ENCODE results near the gene ATN1.

The ATN1 gene

DNA sequence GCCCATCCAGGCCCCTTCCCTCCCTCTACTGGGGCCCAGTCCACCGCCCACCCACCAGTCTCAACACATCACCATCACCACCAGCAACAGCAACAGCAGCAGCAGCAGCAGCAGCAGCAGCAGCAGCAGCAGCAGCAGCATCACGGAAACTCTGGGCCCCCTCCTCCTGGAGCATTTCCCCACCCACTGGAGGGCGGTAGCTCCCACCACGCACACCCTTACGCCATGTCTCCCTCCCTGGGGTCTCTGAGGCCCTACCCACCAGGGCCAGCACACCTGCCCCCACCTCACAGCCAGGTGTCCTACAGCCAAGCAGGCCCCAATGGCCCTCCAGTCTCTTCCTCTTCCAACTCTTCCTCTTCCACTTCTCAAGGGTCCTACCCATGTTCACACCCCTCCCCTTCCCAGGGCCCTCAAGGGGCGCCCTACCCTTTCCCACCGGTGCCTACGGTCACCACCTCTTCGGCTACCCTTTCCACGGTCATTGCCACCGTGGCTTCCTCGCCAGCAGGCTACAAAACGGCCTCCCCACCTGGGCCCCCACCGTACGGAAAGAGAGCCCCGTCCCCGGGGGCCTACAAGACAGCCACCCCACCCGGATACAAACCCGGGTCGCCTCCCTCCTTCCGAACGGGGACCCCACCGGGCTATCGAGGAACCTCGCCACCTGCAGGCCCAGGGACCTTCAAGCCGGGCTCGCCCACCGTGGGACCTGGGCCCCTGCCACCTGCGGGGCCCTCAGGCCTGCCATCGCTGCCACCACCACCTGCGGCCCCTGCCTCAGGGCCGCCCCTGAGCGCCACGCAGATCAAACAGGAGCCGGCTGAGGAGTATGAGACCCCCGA, 9.1 kb downstream of the ATN1 start (continued):
- TF ChIP-seq ZBTB1 (tag by site-specific recombination; IDR thresholded peaks at IDR 0.05): 0 out of 2 replicates have a peak, but pooled peaks have one; percentile 9
- TF ChIP-seq ZBTB48 (tag by site-specific recombination; IDR thresholded peaks at IDR 0.05): 0 out of 2 replicates have a peak, but pooled peaks have one; percentile 42
- TF ChIP-seq ZNF302 (tag by site-specific recombination; IDR thresholded peaks at IDR 0.05; ENCODE audit: low read depth): no peak
- TF ChIP-seq, protein P1, sequence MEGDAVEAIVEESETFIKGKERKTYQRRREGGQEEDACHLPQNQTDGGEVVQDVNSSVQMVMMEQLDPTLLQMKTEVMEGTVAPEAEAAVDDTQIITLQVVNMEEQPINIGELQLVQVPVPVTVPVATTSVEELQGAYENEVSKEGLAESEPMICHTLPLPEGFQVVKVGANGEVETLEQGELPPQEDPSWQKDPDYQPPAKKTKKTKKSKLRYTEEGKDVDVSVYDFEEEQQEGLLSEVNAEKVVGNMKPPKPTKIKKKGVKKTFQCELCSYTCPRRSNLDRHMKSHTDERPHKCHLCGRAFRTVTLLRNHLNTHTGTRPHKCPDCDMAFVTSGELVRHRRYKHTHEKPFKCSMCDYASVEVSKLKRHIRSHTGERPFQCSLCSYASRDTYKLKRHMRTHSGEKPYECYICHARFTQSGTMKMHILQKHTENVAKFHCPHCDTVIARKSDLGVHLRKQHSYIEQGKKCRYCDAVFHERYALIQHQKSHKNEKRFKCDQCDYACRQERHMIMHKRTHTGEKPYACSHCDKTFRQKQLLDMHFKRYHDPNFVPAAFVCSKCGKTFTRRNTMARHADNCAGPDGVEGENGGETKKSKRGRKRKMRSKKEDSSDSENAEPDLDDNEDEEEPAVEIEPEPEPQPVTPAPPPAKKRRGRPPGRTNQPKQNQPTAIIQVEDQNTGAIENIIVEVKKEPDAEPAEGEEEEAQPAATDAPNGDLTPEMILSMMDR (tag by site-specific recombination; IDR thresholded peaks at IDR 0.05): peak; percentile 79
- TF ChIP-seq ZFHX2 (tag by site-specific recombination; conservative IDR thresholded peaks at IDR 0.05): peak; percentile 92
- TF ChIP-seq ZNF24 (tag by site-specific recombination; IDR thresholded peaks at IDR 0.05): no peak
- no peak for TF ChIP-seq ZSCAN23 (tag by site-specific recombination; IDR thresholded peaks at IDR 0.05)
- TF ChIP-seq ZNF404 (tag by site-specific recombination; IDR thresholded peaks at IDR 0.05): no peak
- peak; percentile 75 for TF ChIP-seq SCRT2 (tag by site-specific recombination; IDR thresholded peaks at IDR 0.05)

DNA sequence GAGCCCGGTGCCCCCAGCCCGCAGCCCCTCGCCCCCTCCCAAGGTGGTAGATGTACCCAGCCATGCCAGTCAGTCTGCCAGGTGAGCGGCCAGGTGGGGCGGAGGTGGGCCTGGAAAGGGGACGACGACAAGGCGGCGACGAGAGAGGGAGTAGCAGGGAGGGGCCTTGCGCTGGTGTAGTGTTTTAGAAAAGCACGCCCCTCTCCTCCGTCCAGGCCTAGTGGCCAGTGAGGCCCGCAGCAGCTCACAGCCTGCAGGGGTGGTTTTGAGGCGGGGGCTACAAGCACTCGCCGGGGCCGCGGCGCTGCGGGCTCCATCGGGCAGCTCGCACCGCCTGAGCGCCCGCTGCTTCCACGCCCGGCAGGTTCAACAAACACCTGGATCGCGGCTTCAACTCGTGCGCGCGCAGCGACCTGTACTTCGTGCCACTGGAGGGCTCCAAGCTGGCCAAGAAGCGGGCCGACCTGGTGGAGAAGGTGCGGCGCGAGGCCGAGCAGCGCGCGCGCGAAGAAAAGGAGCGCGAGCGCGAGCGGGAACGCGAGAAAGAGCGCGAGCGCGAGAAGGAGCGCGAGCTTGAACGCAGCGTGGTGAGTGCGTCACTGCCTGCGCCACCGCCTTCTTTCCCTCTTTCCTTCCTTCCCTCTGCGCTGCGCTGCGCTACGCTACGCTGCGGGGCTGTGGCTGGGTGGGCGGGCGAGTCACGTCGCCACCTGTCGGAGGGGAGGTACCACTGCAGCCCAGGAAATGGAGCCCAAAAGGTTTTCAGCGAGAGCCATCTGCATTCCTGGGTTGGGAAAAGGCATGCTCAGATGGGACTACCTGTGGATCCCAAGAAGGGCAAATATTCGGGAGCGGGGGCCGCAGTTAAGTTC, 10.0 kb downstream of the ATN1 start:
- CTCF ChIA-PET: interaction anchor here (0.5 to 4.9 kb wide), 23 partner anchors 8 to 453 kb away, joined by 3 to 53 read pairs (median 4); partner anchors contain the start of genes CDCA3, SPSB2, TPI1 and USP5
- peaks cover 6% of the 10 kb centered on the region for H3K4me1 ChIP-seq (ENCODE audit: control insufficient read depth, insufficient read depth, low read length)
- H3K9me3 ChIP-seq (ENCODE audit: control insufficient read depth, insufficient read depth, low read depth, low read length): no peaks in the 10 kb centered on the region
- POLR2A ChIA-PET: interaction anchor here (0.9 to 4.1 kb wide), 13 partner anchors 8 to 192 kb away, joined by 3 to 45 read pairs (median 5); partner anchors contain the start of genes SPSB2, TPI1 and USP5
- H3K36me3 ChIP-seq (ENCODE audit: control insufficient read depth in 2 of 2, insufficient read depth in 1 of 2, low read length in 2 of 2): peaks cover 30 to 75% of the 10 kb centered on the region in 2 experiments
- H3K27ac ChIP-seq (ENCODE audit: extremely low read depth, low read depth, low read length): peak overlapping the region; percentile 95
- H3K4me3 ChIP-seq (ENCODE audit: low read depth, low read length): peak overlapping the region; percentile 54
- TF ChIP-seq, protein P2, sequence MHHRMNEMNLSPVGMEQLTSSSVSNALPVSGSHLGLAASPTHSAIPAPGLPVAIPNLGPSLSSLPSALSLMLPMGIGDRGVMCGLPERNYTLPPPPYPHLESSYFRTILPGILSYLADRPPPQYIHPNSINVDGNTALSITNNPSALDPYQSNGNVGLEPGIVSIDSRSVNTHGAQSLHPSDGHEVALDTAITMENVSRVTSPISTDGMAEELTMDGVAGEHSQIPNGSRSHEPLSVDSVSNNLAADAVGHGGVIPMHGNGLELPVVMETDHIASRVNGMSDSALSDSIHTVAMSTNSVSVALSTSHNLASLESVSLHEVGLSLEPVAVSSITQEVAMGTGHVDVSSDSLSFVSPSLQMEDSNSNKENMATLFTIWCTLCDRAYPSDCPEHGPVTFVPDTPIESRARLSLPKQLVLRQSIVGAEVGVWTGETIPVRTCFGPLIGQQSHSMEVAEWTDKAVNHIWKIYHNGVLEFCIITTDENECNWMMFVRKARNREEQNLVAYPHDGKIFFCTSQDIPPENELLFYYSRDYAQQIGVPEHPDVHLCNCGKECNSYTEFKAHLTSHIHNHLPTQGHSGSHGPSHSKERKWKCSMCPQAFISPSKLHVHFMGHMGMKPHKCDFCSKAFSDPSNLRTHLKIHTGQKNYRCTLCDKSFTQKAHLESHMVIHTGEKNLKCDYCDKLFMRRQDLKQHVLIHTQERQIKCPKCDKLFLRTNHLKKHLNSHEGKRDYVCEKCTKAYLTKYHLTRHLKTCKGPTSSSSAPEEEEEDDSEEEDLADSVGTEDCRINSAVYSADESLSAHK (tag by site-specific recombination; IDR thresholded peaks at IDR 0.05): no peak
- TF ChIP-seq ZNF843 (tag by site-specific recombination; IDR thresholded peaks at IDR 0.05) (0 out of 2 replicates have a peak, but pooled peaks have one; percentile 72), KLF7 (tag by site-specific recombination; IDR thresholded peaks at IDR 0.05; ENCODE audit: borderline replicate concordance) (peak; percentile 67; the same call in 1 of the 2 replicates), ZNF366 (tag by site-specific recombination; conservative IDR thresholded peaks at IDR 0.05) (peak; percentile 100), ZNF747 (tag by site-specific recombination; IDR thresholded peaks at IDR 0.05) (no peak), TRIM28 (IDR thresholded peaks at IDR 0.05; ENCODE audit: borderline replicate concordance, low read length) (peak; percentile 91), IKZF3 (tag by site-specific recombination; IDR thresholded peaks at IDR 0.05) (peak; percentile 96), SP3 (tag by site-specific recombination; IDR thresholded peaks at IDR 0.05) (peak; percentile 83)
- TF ChIP-seq, protein P3, sequence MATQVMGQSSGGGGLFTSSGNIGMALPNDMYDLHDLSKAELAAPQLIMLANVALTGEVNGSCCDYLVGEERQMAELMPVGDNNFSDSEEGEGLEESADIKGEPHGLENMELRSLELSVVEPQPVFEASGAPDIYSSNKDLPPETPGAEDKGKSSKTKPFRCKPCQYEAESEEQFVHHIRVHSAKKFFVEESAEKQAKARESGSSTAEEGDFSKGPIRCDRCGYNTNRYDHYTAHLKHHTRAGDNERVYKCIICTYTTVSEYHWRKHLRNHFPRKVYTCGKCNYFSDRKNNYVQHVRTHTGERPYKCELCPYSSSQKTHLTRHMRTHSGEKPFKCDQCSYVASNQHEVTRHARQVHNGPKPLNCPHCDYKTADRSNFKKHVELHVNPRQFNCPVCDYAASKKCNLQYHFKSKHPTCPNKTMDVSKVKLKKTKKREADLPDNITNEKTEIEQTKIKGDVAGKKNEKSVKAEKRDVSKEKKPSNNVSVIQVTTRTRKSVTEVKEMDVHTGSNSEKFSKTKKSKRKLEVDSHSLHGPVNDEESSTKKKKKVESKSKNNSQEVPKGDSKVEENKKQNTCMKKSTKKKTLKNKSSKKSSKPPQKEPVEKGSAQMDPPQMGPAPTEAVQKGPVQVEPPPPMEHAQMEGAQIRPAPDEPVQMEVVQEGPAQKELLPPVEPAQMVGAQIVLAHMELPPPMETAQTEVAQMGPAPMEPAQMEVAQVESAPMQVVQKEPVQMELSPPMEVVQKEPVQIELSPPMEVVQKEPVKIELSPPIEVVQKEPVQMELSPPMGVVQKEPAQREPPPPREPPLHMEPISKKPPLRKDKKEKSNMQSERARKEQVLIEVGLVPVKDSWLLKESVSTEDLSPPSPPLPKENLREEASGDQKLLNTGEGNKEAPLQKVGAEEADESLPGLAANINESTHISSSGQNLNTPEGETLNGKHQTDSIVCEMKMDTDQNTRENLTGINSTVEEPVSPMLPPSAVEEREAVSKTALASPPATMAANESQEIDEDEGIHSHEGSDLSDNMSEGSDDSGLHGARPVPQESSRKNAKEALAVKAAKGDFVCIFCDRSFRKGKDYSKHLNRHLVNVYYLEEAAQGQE (tag by site-specific recombination; IDR thresholded peaks at IDR 0.05): 0 out of 2 replicates have a peak, but pooled peaks have one; percentile 9
- TF ChIP-seq, protein P1 (tag by site-specific recombination; IDR thresholded peaks at IDR 0.05): peak; percentile 98
- TF ChIP-seq, protein P4, sequence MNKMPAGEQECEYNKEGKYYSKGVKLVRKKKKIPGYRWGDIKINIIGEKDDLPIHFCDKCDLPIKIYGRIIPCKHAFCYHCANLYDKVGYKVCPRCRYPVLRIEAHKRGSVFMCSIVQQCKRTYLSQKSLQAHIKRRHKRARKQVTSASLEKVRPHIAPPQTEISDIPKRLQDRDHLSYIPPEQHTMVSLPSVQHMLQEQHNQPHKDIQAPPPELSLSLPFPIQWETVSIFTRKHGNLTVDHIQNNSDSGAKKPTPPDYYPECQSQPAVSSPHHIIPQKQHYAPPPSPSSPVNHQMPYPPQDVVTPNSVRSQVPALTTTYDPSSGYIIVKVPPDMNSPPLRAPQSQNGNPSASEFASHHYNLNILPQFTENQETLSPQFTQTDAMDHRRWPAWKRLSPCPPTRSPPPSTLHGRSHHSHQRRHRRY (tag by site-specific recombination; IDR thresholded peaks at IDR 0.05): 0 out of 2 replicates have a peak, but pooled peaks have one; percentile 21
- TF ChIP-seq, protein P5, sequence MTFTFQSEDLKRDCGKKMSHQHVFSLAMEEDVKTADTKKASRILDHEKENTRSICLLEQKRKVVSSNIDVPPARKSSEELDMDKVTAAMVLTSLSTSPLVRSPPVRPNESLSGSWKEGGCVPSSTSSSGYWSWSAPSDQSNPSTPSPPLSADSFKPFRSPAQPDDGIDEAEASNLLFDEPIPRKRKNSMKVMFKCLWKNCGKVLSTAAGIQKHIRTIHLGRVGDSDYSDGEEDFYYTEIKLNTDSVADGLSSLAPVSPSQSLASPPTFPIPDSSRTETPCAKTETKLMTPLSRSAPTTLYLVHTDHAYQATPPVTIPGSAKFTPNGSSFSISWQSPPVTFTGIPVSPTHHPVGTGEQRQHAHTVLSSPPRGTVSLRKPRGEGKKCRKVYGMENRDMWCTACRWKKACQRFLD (tag by site-specific recombination; IDR thresholded peaks at IDR 0.05): no peak
